Forelimb muscle (tissue), 1 donor: ENCODE results near the gene ADAMTS1. TPM values are rescaled to one million over a fixed set of nuclear protein-coding genes. Genes with fewer than 3 reads are reported as not detected.

Experiments used
- DNase-seq: peaks from one replicate; pipeline ENCODE4 v3.0.0-alpha.2; 2013; ENCODE audit warnings: low read depth
- polyA plus RNA-seq: library from polyadenylated mRNA; unstranded; fragments of 120-200 nt; gene quantifications from one replicate; pipeline ENCODE4 v1.2.1, GENCODE V29; 2013; ENCODE audit not compliant: insufficient read length

ADAMTS1 gene
- polyA plus RNA-seq, 1 donor: 16.8 TPM

- DNase-seq: no peak
Measured at GRCh38 chr21:26813426-26813998, 31.7 kb downstream of the ADAMTS1 start.

- DNase-seq: no peak
Measured at GRCh38 chr21:26812173-26812572, 33.0 kb downstream of the ADAMTS1 start.

- no peak for DNase-seq
Measured at GRCh38 chr21:26811482-26811881, 33.7 kb downstream of the ADAMTS1 start.

GRCh38 chr21:26810676-26811415 is 34.4 kb downstream of the ADAMTS1 start:
- DNase-seq: no peak

- no peak for DNase-seq
Measured at GRCh38 chr21:26810266-26810665, 34.9 kb downstream of the ADAMTS1 start.

- DNase-seq: no peak
Measured at GRCh38 chr21:26809745-26810144, 35.5 kb downstream of the ADAMTS1 start.

- DNase-seq: no peak
Measured at GRCh38 chr21:26806801-26807295, 38.4 kb downstream of the ADAMTS1 start.

- no peak for DNase-seq
Measured at GRCh38 chr21:26804895-26805609, 40.2 kb downstream of the ADAMTS1 start.

- no peak for DNase-seq
Measured at GRCh38 chr21:26801498-26801897, 43.7 kb downstream of the ADAMTS1 start.

- no peak for DNase-seq
Measured at GRCh38 chr21:26800970-26801431, 44.2 kb downstream of the ADAMTS1 start.

- no peak for DNase-seq
Measured at GRCh38 chr21:26800455-26800854, 44.8 kb downstream of the ADAMTS1 start.

GRCh38 chr21:26800001-26800400 is 45.2 kb downstream of the ADAMTS1 start:
- no peak for DNase-seq

GRCh38 chr21:26798856-26799751 is 46.1 kb downstream of the ADAMTS1 start:
- DNase-seq: no peak

- no peak for DNase-seq
Measured at GRCh38 chr21:26797878-26798456, 47.2 kb downstream of the ADAMTS1 start.

GRCh38 chr21:26795866-26796329 is 49.3 kb downstream of the ADAMTS1 start:
- no peak for DNase-seq

- DNase-seq: no peak
Measured at GRCh38 chr21:26795412-26795805, 49.8 kb downstream of the ADAMTS1 start.

GRCh38 chr21:26794597-26795411 is 50.4 kb downstream of the ADAMTS1 start:
- DNase-seq: no peak

- no peak for DNase-seq
Measured at GRCh38 chr21:26790296-26790695, 54.9 kb downstream of the ADAMTS1 start.

GRCh38 chr21:26788790-26789189 is 56.4 kb downstream of the ADAMTS1 start:
- no peak for DNase-seq
